ENCODE results near the gene TEX264.

TEX264 gene

DNA sequence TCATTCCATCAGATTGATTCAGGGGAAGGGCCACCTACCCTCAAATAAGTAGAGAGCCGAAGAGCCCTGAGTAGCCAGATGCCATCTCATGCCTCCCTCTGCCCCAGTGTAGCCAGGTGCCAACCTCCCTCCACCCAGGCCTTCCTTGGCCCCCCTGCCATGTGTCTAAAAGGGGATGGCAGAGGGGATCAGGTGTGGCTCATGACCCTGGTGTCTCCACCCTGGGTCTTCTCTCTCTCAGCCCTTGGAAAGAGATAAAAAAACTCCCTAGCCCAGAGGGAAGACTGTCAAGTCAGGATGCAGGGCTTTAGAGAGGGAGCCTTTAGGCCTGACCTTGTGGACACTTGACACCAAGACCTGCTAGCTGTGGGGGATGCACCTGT lies 41.0 kb downstream of the TEX264 start:
- in situ Hi-C loops (cut with HindIII; ENCODE audit: low sequenced_read_pairs), result no loop called here

DNA sequence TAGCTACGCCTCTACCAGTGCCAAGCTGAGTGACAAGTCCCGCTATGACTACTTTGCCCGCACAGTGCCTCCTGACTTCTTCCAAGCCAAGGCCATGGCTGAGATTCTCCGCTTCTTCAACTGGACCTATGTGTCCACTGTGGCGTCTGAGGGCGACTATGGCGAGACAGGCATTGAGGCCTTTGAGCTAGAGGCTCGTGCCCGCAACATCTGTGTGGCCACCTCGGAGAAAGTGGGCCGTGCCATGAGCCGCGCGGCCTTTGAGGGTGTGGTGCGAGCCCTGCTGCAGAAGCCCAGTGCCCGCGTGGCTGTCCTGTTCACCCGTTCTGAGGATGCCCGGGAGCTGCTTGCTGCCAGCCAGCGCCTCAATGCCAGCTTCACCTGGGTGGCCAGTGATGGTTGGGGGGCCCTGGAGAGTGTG lies 41.5 kb downstream of the TEX264 start:
- in situ Hi-C loops (cut with HindIII; ENCODE audit: low sequenced_read_pairs), result no loop called here

GRCh38 chr3:51712963-51713362 lies 41.9 kb downstream of the TEX264 start:
- in situ Hi-C loops (cut with HindIII; ENCODE audit: low sequenced_read_pairs), result no loop called here

GRCh38 chr3:51715231-51715976 lies 44.4 kb downstream of the TEX264 start:
- in situ Hi-C loops (cut with HindIII; ENCODE audit: low sequenced_read_pairs), result no loop called here

DNA sequence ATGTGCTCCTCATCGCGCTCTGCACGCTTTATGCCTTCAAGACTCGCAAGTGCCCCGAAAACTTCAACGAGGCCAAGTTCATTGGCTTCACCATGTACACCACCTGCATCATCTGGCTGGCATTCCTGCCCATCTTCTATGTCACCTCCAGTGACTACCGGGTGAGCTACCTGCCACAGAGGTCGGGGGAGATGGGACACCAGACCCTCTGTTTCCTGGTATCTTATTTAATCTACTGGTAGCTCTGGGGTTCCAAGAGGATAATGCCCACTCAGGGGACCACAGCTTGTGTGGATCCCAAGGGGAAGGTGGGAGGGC lies 44.9 kb downstream of the TEX264 start:
- in situ Hi-C loops (cut with HindIII; ENCODE audit: low sequenced_read_pairs), result no loop called here

DNA sequence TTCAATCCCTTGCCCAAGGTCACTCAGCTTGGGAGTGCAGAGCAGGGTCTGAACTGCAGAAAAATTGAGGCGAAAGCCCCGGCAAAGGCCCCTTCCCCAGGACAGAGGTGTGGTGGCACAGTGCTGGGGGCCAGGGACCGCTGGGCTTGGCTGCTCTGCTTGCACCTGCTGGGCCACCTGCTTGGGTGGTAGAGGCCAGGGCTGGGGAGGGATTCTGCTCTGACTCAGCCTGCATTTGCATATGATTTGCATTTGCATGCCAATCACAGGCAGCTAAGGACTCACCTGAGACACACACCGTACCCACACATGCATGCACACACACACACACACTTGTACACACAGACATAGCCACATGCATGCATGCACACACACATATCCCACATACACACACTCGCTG lies 45.8 kb downstream of the TEX264 start:
- in situ Hi-C loops (cut with HindIII; ENCODE audit: low sequenced_read_pairs), result no loop called here

- in situ Hi-C loops (cut with HindIII; ENCODE audit: low sequenced_read_pairs), result no loop called here
Observed at GRCh38 chr3:51717446-51717845, 46.4 kb downstream of the TEX264 start.

- in situ Hi-C loops (cut with HindIII; ENCODE audit: low sequenced_read_pairs), result no loop called here
Observed at GRCh38 chr3:51717947-51718346, 46.9 kb downstream of the TEX264 start.

DNA sequence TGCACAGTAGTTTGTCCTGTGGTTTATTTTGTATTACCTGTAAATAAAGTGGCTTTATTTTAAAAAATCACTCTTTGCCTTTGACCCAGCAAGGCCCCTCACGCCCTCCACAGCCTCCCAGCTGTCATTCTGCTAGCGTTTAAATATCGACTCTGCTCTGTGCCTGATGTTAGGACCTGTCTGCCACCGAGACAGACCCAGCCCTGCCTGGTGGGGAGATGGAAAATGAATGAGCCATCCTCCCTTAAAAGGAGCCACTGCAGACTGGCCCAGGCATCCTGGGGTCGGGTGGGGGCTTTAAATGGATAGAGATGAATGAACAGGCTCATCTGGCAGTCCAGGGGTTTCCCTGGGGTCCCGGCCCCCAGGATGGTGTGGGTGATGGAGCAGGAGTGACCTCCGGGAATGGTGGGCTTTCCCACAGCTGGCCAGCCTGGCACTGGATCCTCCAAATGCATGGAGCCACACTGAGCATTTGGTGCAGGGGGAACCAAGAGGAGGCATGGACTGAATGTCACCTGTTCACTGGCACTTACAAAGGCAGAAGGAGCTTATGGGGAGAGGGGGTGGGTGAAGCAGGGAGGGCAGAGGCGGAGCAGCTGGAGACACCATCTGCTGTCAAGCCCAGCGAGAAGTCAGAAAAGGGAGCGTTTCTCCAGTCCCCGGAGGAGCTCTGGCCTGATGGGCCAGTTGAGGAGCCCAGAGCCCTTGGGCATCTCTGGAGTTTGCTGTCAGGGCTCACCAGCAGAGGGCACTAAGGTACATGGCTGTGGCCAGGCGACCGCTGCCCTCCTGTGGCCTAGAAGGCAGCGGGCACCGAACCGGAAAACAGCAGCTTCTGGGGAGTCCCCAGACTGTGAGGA lies 47.7 kb downstream of the TEX264 start:
- in situ Hi-C loops (cut with HindIII; ENCODE audit: low sequenced_read_pairs), result no loop called here

- in situ Hi-C loops (cut with HindIII; ENCODE audit: low sequenced_read_pairs), result no loop called here
Observed at GRCh38 chr3:51719410-51720025, 48.5 kb downstream of the TEX264 start.

DNA sequence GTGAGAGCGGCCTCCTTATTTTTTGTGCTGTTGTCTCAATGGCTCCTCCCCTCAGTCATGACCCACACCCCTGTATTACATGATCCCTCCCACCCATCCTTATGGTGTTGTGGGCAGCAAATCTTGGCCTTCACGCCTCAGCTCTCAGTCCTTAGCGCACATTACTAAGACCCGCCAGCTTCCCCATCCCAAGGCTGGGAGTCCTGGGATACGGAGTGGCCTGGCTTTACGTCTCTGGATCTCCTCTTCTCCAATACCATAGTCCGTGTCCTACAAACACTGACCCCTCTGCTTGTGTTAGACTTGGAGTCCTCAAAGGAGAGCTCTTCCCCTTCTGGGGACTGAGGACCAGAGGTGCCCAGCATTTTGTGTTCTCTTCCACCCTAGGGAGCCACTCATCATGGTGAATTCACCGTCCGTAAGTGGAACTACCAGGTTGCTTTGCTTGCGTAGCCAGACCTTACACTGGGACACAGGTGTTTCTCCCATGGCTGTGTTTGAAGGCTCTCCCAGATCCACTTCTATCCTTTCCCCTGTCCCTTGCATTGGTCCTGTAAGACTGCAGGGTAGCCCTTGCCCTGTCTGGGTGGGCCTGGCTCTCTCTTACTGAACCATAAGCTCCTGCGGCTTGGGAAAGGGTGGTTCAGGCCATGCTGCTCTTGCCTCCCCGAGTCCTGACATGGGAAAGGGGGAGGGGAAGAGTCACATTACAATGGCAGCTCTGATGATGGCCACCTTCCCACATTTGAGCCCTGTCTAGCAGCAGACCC lies 49.4 kb downstream of the TEX264 start:
- in situ Hi-C loops (cut with HindIII; ENCODE audit: low sequenced_read_pairs), result no loop called here

DNA sequence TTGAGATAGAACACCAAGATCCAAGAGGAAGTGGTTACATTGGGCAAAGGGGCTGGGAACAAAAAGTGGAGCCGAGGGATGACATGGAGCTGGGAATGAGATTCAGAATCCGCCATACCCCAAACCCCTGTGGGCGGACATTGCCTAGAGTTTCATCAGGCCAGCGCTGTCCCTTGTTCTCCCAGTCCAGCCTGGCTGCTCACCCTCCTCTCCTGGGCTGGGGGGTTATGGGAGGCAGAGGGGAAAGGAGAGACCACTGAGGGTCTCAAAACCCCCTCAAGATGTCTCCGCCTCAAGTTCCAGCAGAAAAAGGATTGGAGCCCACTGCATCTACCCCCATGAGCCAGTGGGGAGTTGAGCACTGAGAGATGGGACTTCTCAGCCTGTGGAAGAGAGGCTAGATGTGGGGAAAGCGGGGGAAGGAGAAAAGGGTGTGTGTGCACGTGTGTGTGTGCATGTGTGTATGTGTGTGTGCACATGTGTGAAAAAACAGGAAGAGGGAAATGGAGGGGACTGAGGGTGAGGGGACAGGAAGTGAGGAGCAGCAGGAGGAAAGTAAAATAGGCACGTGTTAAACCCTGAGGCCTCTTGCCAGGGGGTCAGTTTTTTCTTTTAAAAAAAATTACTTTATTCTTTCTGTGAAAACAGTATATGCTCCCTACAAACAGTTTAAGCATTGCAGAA lies 50.2 kb downstream of the TEX264 start:
- in situ Hi-C loops (cut with HindIII; ENCODE audit: low sequenced_read_pairs), result no loop called here

DNA sequence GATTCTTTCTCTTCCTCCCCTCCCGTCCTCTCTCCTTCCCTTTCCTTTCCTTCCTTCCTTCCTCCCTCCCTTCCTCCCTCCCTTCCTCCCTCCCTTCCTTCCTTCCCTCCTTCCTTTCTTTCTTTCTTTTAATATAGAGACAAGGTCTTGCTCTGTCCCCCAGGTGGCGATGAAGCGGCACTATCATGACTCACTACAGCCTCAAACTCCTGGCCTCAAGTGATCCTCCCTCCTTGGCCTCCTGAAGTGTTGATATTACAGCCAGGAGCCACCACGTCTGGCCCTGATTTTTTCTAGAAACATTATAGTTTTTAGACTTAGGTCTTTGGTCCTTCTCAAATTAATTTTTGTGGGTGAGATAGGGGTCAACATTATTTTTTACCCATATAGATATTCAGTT lies 51.3 kb downstream of the TEX264 start:
- in situ Hi-C loops (cut with HindIII; ENCODE audit: low sequenced_read_pairs), result no loop called here

GRCh38 chr3:51727500-51727899 lies 56.4 kb downstream of the TEX264 start:
- in situ Hi-C loops (cut with HindIII; ENCODE audit: low sequenced_read_pairs), result no loop called here

DNA sequence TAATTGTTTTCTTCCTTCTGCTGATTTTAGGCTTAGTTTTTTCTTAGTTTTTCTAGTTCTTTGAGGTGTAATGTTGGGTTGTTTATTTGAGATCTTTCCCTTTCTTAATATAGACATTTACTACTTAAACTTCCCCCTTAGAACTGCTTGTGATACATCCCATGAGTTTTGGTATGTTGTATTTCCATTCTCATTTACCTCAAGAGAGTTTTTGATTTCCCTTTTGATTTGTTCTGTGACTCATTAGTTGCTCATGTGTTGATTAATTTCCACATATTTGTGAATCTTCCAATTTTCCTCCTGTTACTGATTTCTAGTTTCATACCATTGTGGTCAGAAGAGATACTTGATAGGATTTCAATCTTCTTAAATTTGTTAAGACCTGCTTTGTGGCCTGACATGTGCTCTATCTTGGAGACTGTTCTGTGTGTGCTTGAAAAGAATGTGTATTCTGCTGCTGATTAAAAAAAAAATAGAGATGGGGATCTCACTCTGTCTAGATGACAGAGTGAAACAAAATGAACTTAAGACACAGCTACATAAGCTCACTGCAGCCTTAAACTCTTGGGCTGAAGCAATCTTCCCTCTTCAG lies 58.1 kb downstream of the TEX264 start:
- in situ Hi-C loops (cut with HindIII; ENCODE audit: low sequenced_read_pairs), result no loop called here

DNA sequence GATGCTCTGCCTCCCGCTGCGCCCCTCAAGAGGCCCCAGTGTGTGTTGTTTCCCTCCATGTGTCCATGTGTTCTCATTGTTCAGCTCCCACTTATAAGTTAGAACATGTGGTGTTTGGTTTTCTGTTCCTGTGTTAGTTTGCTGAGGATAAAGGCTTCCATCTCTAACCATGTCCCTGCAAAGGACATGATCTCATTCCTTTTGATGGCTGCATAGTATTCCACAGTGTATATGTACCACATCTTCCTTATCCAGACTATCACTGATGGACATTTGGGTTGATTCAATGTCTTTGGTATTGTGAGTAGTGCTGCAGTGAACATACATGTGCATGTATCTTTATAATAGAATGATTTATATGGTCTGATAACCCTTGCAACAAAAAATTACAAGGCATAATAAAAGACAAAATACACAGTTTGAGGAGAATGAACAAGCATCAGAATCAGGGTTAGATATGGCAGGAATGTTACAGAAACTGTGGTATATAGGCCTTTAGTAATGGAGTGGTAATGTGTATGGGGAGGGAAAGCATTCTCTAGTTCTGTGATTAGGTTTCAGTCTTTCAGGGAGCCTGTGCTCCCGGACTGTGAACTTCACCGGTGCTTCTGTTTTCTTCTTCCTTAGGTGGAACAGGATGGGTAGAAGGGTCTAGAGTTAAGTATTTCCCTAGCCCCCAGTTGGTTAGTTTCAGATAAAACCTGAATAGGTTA lies 63.0 kb downstream of the TEX264 start:
- in situ Hi-C loops (cut with HindIII; ENCODE audit: low sequenced_read_pairs), result no loop called here

GRCh38 chr3:51734572-51734907 lies 63.5 kb downstream of the TEX264 start:
- in situ Hi-C loops (cut with HindIII; ENCODE audit: low sequenced_read_pairs), result no loop called here

DNA sequence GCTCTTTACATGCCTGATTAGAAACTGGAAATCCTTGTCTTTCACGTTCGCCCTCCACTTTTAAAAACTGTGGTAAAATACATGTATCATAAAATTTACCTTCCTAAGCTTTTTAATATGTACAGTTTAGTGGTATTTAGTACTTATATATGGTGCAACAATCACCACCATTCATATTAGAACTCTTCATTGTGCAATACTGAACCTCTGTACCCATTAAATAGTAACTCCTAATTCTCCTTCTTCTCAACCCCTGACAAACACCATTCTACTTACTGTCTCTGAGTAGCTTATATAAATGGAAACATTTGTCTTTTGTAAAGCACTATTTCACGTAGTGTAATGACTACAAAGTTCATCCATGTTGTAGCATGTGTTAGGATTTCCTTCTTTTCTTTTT lies 64.0 kb downstream of the TEX264 start:
- in situ Hi-C loops (cut with HindIII; ENCODE audit: low sequenced_read_pairs), result loop anchor here (5.0 kb wide), 2 partner anchors 62 to 103 kb away; no protein-coding TSS in a partner anchor

GRCh38 chr3:51735950-51736349 lies 64.9 kb downstream of the TEX264 start:
- in situ Hi-C loops (cut with HindIII; ENCODE audit: low sequenced_read_pairs), result loop anchor here (5.0 kb wide), 2 partner anchors 61 to 104 kb away; no protein-coding TSS in a partner anchor

GRCh38 chr3:51739110-51739509 lies 68.1 kb downstream of the TEX264 start:
- in situ Hi-C loops (cut with HindIII; ENCODE audit: low sequenced_read_pairs), result loop anchor here (5.0 kb wide), 2 partner anchors 58 to 107 kb away; no protein-coding TSS in a partner anchor

Data from endothelial cell of hepatic sinusoid (primary cell).